ENCODE results near the gene ZNF618. TPM values are rescaled to one million over a fixed set of nuclear protein-coding genes. Genes with fewer than 3 reads are reported as not detected.
"Not testable (repeated sequence)": the region's sequence is repeated elsewhere in the genome, so short reads cannot be mapped to it uniquely, and the experiment has no call there.

The ZNF618 gene
- total RNA-seq, 2 experiments from 2014 or later, result not detected

- ChIA-PET CTCF (ENCODE audit: unreplicated experiment) (interaction anchor here (0.6 kb wide), 1 partner anchor 157 kb away, joined by 3 read pairs; no protein-coding TSS in a partner anchor), POLR2A (no interaction called here)
- no peak overlapping the region for H2AFZ ChIP-seq (ENCODE audit: low read length)
- no peaks in the 10 kb centered on the region for H3K9me2 ChIP-seq (ENCODE audit: insufficient read depth, low read length)
- no peak overlapping the region for H3K4me3 ChIP-seq (ENCODE audit: low read depth, low read length, poor library complexity, severe bottlenecking)
- H3K36me3 ChIP-seq (ENCODE audit: insufficient read depth, low read length), result no peaks in the 10 kb centered on the region
- H3K9me3 ChIP-seq (ENCODE audit: low read length), result no peaks in the 10 kb centered on the region
- no peak overlapping the region for H3K27ac ChIP-seq (ENCODE audit: low read depth, low read length, poor library complexity, severe bottlenecking)
- no peak for TF ChIP-seq CTCF (conservative IDR thresholded peaks at IDR 0.05; ENCODE audit: low read length)
- no peak for TF ChIP-seq EZH2phosphoT487 (IDR thresholded peaks at IDR 0.05; ENCODE audit: borderline replicate concordance, low read depth, low read length)
- H3K79me2 ChIP-seq (ENCODE audit: insufficient read depth, low read depth, low read length), result no peaks in the 10 kb centered on the region
- H3K4me2 ChIP-seq (ENCODE audit: low read length), result no peak overlapping the region
- no TSS peak for BruUV-seq (replicated peaks)
- no peak for DNase-seq (ENCODE audit: low spot score)
- intact Hi-C loops (cut with micrococcal nuclease; ENCODE audit: unreplicated experiment), result no loop called here
- H3K4me1 ChIP-seq (ENCODE audit: insufficient read depth, low read length, poor library complexity, severe bottlenecking), result no peaks in the 10 kb centered on the region
- no peaks in the 10 kb centered on the region for H4K20me1 ChIP-seq (ENCODE audit: insufficient read depth, low read length)
These were observed 120.5 kb downstream of the ZNF618 start for GRCh38 chr9:113996531-113997001.

GRCh38 chr9:113997064-113997463 is 121.0 kb downstream of the ZNF618 start:
- H3K4me2 ChIP-seq (ENCODE audit: low read length); H3K4me3 ChIP-seq (ENCODE audit: low read depth, low read length, poor library complexity, severe bottlenecking); H3K9me2 ChIP-seq (ENCODE audit: insufficient read depth, low read length); H2AFZ ChIP-seq (ENCODE audit: low read length); H3K4me1 ChIP-seq (ENCODE audit: insufficient read depth, low read length, poor library complexity, severe bottlenecking); H3K27ac ChIP-seq (ENCODE audit: low read depth, low read length, poor library complexity, severe bottlenecking); POLR2A ChIA-PET; BruUV-seq (replicated peaks); H3K79me2 ChIP-seq (ENCODE audit: insufficient read depth, low read depth, low read length); H3K36me3 ChIP-seq (ENCODE audit: insufficient read depth, low read length); H3K9me3 ChIP-seq (ENCODE audit: low read length); intact Hi-C loops (cut with micrococcal nuclease; ENCODE audit: unreplicated experiment); CTCF ChIA-PET (ENCODE audit: unreplicated experiment); DNase-seq (ENCODE audit: low spot score); H4K20me1 ChIP-seq (ENCODE audit: insufficient read depth, low read length): not testable (repeated sequence)

GRCh38 chr9:113997610-113998009 is 121.5 kb downstream of the ZNF618 start:
- Histone ChIP-seq H3K4me1 (ENCODE audit: insufficient read depth, low read length, poor library complexity, severe bottlenecking) (no peaks in the 10 kb centered on the region), H3K9me2 (ENCODE audit: insufficient read depth, low read length) (no peaks in the 10 kb centered on the region), H3K79me2 (ENCODE audit: insufficient read depth, low read depth, low read length) (no peaks in the 10 kb centered on the region), H3K27ac (ENCODE audit: low read depth, low read length, poor library complexity, severe bottlenecking) (no peak overlapping the region), H3K4me3 (ENCODE audit: low read depth, low read length, poor library complexity, severe bottlenecking) (no peak overlapping the region), H3K9me3 (ENCODE audit: low read length) (no peaks in the 10 kb centered on the region), H3K36me3 (ENCODE audit: insufficient read depth, low read length) (no peaks in the 10 kb centered on the region), H4K20me1 (ENCODE audit: insufficient read depth, low read length) (no peaks in the 10 kb centered on the region), H3K4me2 (ENCODE audit: low read length) (no peak overlapping the region), H2AFZ (ENCODE audit: low read length) (no peak overlapping the region)
- CTCF ChIA-PET (ENCODE audit: unreplicated experiment), result no interaction called here
- no TSS peak for BruUV-seq (replicated peaks)
- DNase-seq (ENCODE audit: low spot score), result no peak
- POLR2A ChIA-PET, result no interaction called here
- intact Hi-C loops (cut with micrococcal nuclease; ENCODE audit: unreplicated experiment), result no loop called here
- TF ChIP-seq EZH2phosphoT487 (IDR thresholded peaks at IDR 0.05; ENCODE audit: borderline replicate concordance, low read depth, low read length) (no peak), CTCF (conservative IDR thresholded peaks at IDR 0.05; ENCODE audit: low read length) (no peak)
